SU-DHL-6 (cell line): Measurements from ENCODE around the gene FEM1B.

ENCODE experiments used
- H2AFZ ChIP-seq: fragments of 200-600 bp; sonication (generic); 2 replicates; pipeline ENCODE4 v1.6.1; 2014; ENCODE audit warnings: low read depth, mild to moderate bottlenecking, moderate library complexity, mixed read lengths, antibody characterized with exemption, low read length; ENCODE audit not compliant: severe bottlenecking
- H3F3A ChIP-seq: fragments of 200-600 bp; shearing (Covaris generic); 2 replicates; pipeline ENCODE4 v1.6.0; 2016; ENCODE audit warnings: antibody characterized with exemption, mild to moderate bottlenecking; ENCODE audit not compliant: insufficient read depth
- H3K27ac ChIP-seq: fragments of 200-600 bp; sonication (generic); 2 replicates; pipeline ENCODE4 v1.5.1; 2016; ENCODE audit warnings: low read depth, mild to moderate bottlenecking, low read length, moderate library complexity, mixed read lengths
- H3K27me3 ChIP-seq: fragments of 200-600 bp; sonication (generic), shearing (Covaris generic); 2 replicates; pipeline ENCODE4 v1.6.0; 2014; ENCODE audit warnings: mild to moderate bottlenecking, low read length
- H3K36me3 ChIP-seq: fragments of 200-600 bp; sonication (generic); 2 replicates; pipeline ENCODE4 v1.6.1; 2014; ENCODE audit warnings: mild to moderate bottlenecking, low read length, mixed read lengths
- H3K4me2 ChIP-seq: fragments of 300-600, 200-600 bp; shearing (Covaris generic), sonication (generic); 2 replicates; pipeline ENCODE4 v1.6.0; 2014; ENCODE audit warnings: low read length, low read depth, mild to moderate bottlenecking; ENCODE audit not compliant: poor library complexity, severe bottlenecking
- H3K4me3 ChIP-seq: fragments of 200-600 bp; sonication (generic); 2 replicates; pipeline ENCODE4 v1.5.1; 2014; ENCODE audit warnings: antibody characterized with exemption, low read length, mild to moderate bottlenecking, mixed read lengths; ENCODE audit not compliant: insufficient read depth, poor library complexity, severe bottlenecking
- H3K79me2 ChIP-seq: fragments of 200-600 bp; sonication (generic); 2 replicates; pipeline ENCODE4 v1.6.1; 2014; ENCODE audit warnings: mild to moderate bottlenecking, low read length, moderate library complexity; ENCODE audit not compliant: insufficient read depth
- H3K9ac ChIP-seq: fragments of 200-600 bp; sonication (generic); 2 replicates; pipeline ENCODE4 v1.7.0; 2014; ENCODE audit warnings: mild to moderate bottlenecking, low read length
- H3K9me2 ChIP-seq: fragments of 200-600 bp; sonication (generic); replicated peaks from 2 replicates; pipeline ENCODE4 v1.6.1; 2014; ENCODE audit warnings: low read length; ENCODE audit not compliant: insufficient read depth
- H3K9me3 ChIP-seq: fragments of 200-600 bp; sonication (generic); 2 replicates; pipeline ENCODE4 v1.6.1; 2014; ENCODE audit warnings: low read length, mixed read lengths; ENCODE audit not compliant: insufficient read depth
- H4K20me1 ChIP-seq: fragments of 200-600 bp; sonication (generic); 2 replicates; pipeline ENCODE4 v1.6.1; 2014; ENCODE audit warnings: low read depth, mild to moderate bottlenecking, antibody characterized with exemption, low read length, moderate library complexity, mixed read lengths
- EZH2phosphoT487 ChIP-seq: fragments of 200-600 bp; sonication (generic), shearing (Covaris generic); conservative IDR thresholded peaks from 2 replicates; pipeline ENCODE4 v1.6.1; 2018; ENCODE audit warnings: mild to moderate bottlenecking, antibody characterized with exemption, low read length, moderate library complexity, mixed read lengths
- TF ChIP-seq, protein P1 (sequence below): fragments of 200-600 bp; sonication (generic); IDR thresholded peaks from one replicate; pipeline ENCODE4 v1.5.1; 2017; ENCODE audit warnings: antibody characterized with exemption, mild to moderate bottlenecking, low read length, moderate library complexity; ENCODE audit not compliant: insufficient read depth, poor library complexity, severe bottlenecking

Gene FEM1B

DNA sequence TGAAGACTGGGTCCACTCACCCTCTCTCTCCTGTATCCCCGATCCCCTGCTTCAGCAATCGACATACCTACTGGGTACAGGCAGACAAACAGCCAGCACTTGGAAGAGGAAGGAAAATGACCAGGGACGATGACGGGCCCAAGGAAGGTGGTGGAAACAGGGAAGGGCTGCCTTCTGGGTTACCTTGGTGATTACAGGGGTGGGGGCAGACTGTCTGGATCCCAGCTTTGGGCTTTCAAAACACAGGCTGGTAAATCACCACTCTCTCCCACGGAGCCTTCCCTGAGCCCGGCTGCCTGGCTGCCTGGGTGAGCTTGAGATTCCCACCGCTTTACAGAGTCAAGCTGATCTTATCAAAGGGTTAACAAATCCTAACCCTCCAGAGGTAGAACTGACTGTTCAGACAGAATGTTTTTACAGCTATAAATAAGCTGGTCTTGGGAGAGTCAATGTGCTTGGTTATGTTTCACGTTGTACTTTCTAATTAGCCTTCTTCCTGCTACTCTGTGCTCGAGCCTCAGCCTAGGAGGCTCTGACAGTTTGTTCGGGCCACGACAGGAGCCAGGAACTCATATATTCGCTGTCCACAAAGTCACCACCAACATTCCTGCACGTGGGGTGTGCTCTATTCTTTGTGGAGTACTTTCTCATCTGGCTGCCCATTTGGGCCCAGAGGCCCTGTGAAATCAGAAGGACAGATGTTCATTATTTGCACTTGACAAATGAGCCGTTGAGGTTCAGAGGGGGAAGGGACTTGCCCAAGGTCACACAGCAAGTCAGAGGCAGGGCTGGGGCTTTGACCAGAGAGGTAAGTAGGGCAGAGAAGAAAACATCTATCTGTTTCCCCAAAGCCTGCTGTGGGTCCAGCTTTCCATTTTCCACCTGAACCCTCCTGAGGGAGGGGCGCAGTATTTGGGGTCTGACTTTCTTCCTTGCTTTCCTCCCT, 63.5 kb downstream of the FEM1B start:
- Histone ChIP-seq H3K4me2 (no peak overlapping the region), H3K27me3 (no peaks in the 10 kb centered on the region), H3K4me3 (no peak overlapping the region), H2AFZ (no peak overlapping the region), H3K9ac (no peak overlapping the region), H4K20me1 (no peaks in the 10 kb centered on the region), H3K79me2 (no peaks in the 10 kb centered on the region), H3K36me3 (no peaks in the 10 kb centered on the region), H3K9me3 (no peaks in the 10 kb centered on the region), H3K27ac (no peak overlapping the region), H3K9me2 (no peaks in the 10 kb centered on the region), H3F3A (no peaks in the 10 kb centered on the region)
- TF ChIP-seq, protein P1, sequence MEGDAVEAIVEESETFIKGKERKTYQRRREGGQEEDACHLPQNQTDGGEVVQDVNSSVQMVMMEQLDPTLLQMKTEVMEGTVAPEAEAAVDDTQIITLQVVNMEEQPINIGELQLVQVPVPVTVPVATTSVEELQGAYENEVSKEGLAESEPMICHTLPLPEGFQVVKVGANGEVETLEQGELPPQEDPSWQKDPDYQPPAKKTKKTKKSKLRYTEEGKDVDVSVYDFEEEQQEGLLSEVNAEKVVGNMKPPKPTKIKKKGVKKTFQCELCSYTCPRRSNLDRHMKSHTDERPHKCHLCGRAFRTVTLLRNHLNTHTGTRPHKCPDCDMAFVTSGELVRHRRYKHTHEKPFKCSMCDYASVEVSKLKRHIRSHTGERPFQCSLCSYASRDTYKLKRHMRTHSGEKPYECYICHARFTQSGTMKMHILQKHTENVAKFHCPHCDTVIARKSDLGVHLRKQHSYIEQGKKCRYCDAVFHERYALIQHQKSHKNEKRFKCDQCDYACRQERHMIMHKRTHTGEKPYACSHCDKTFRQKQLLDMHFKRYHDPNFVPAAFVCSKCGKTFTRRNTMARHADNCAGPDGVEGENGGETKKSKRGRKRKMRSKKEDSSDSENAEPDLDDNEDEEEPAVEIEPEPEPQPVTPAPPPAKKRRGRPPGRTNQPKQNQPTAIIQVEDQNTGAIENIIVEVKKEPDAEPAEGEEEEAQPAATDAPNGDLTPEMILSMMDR, result no peak
- no peak for TF ChIP-seq EZH2phosphoT487

DNA sequence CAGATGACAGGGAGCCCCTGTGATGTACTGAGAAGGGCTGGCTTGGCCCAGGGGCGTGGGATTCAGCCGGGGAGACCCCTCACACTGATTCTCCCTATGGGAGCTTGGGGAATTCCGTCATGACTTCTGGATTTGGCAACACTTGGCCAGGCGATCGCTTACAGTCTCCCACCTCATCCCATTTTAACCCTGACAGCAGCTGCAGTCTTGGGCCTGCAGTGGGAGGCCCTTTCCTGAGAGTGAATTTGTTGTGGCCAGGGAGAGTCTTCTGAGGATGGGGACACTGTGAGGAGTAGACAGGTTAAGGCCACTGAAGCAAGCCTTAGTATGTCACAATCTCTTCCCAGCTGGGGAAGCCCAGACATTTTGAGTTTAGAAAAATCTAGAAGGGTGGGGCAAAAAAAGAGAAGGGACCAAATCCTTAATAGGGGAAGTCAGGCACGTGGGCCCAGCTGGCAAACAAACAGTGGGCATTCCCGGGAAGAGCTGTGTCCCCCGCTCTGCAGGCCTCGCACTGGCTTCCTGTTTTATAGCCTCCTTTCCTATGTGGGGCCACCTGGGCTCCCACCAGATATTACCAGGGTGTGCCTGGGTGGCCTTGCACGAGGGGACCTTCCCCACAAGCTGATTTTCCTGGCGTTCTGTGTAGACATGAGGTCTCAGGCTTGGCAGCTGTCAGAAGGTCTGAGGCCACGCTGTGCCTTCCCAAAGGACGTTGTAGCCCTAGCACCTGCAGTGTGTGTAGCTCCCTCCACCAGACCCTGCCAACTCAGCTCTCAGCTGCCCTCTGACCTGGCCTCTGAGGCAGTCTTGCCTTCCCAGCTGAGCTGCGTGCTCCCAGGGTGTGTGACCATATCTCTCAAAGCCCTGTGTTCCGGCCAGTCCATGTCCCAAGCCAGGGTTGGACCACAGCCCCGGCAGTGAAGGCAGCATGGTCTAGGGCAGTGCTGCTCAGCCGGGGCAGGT, 64.5 kb downstream of the FEM1B start:
- Histone ChIP-seq H3K4me2 (no peak overlapping the region), H3K9me2 (no peaks in the 10 kb centered on the region), H3K4me3 (no peak overlapping the region), H3K9ac (no peak overlapping the region), H3K27ac (no peak overlapping the region), H3K9me3 (no peaks in the 10 kb centered on the region), H3F3A (no peaks in the 10 kb centered on the region), H3K27me3 (no peaks in the 10 kb centered on the region), H3K79me2 (no peaks in the 10 kb centered on the region), H2AFZ (no peak overlapping the region), H3K36me3 (no peaks in the 10 kb centered on the region), H4K20me1 (no peaks in the 10 kb centered on the region)
- TF ChIP-seq, protein P1, result no peak
- no peak for TF ChIP-seq EZH2phosphoT487

DNA sequence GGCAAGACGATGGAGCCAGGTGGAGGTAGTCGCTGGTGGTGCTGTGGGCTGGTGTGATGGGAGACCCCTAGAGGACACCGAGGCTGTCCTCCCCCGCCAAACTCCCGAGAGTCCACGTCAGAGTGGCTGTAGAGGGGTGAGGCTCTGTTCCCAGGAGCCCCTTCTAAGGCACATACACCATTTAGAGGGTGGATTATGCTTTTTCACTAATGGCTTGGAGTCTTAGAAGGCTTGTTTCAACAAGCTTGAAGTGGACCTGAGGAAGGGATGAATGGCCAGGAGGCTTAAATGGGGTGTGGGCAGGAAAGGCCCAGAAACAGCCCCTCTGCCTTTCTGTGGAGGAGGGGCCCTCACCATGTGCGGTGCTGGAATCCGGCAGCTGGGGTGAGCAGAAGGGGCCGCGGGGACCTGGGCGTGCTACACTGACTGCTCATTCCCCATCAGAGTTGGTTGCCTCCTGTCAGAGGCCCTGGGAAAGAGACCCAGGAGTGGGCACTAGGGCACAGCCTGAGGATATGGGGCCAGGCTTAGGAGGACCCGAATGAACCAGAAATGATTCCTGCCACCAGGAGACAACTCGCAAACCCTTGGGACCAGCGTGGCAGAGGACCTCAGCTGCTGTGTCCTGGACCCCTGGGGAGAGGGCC, 66.2 kb downstream of the FEM1B start:
- Histone ChIP-seq H2AFZ (no peak overlapping the region), H4K20me1 (no peaks in the 10 kb centered on the region), H3K9me3 (no peaks in the 10 kb centered on the region), H3K4me3 (no peak overlapping the region), H3K9ac (no peak overlapping the region), H3K27ac (no peak overlapping the region), H3F3A (no peaks in the 10 kb centered on the region), H3K27me3 (no peaks in the 10 kb centered on the region), H3K4me2 (no peak overlapping the region), H3K9me2 (no peaks in the 10 kb centered on the region), H3K36me3 (no peaks in the 10 kb centered on the region), H3K79me2 (no peaks in the 10 kb centered on the region)
- TF ChIP-seq, protein P1, result no peak
- TF ChIP-seq EZH2phosphoT487, result no peak
